ENCODE results near the gene CYP4F2. TPM values are rescaled to one million over a fixed set of nuclear protein-coding genes. Genes with fewer than 3 reads are reported as not detected.

CYP4F2 gene
- total and polyA plus RNA-seq, 2 of the 8 experiments (the other 6 are each of a cell fraction or from before 2014, with no cell fraction given), result not detected

GRCh38 chr19:15893477-15893876 lies 4.4 kb downstream of the CYP4F2 start:
- WGBS, 2 experiments (ENCODE audit: extremely low coverage in 1 of 2, insufficient coverage in 1 of 2, insufficient read length in 1 of 2, insufficient replicate concordance in 2 of 2, low coverage in 1 of 2, low lambda C conversion rate in 2 of 2, missing lambda C conversion rate in 1 of 2), result 42% methylated on average over 7 of the region's 7 CpGs; no CpG with 5 or more reads in 1 of the 2 experiments
- no peak overlapping the region for H2BK120ac ChIP-seq (replicated peaks; ENCODE audit: low read depth, low read length)
- H3K4me2 ChIP-seq (ENCODE audit: insufficient read depth in 1 of 2, low read depth in 2 of 2, low read length in 2 of 2), result no peak overlapping the region
- H4K91ac ChIP-seq (replicated peaks; ENCODE audit: insufficient read length, low read length), result no peak overlapping the region
- H3K79me2 ChIP-seq (ENCODE audit: control insufficient read depth in 1 of 2, insufficient read depth in 2 of 2, low read length in 2 of 2), result no peaks in the 10 kb centered on the region
- peaks cover 87 to 88% of the 10 kb centered on the region in 2 experiments for H3K9me3 ChIP-seq (ENCODE audit: insufficient read depth in 2 of 2, low read depth in 1 of 2, low read length in 1 of 2)
- no peak overlapping the region for H3K27ac ChIP-seq (ENCODE audit: low read depth, low read length)
- no peak for FAIRE-seq
- no peaks in the 10 kb centered on the region for H3K36me3 ChIP-seq (ENCODE audit: control insufficient read depth in 2 of 4, insufficient read depth in 4 of 4, low read length in 3 of 4)
- no peak overlapping the region for H2BK15ac ChIP-seq (ENCODE audit: low read length)
- no peak overlapping the region for H2AK5ac ChIP-seq (ENCODE audit: low read depth, low read length)
- H3K9ac ChIP-seq (replicated peaks in 1 of 4; ENCODE audit: extremely low read depth in 1 of 4, low read depth in 3 of 4, low read length in 3 of 4), result no peak overlapping the region
- H4K20me1 ChIP-seq (replicated peaks in 1 of 2; ENCODE audit: control insufficient read depth in 1 of 2, insufficient read depth in 2 of 2, low read length in 2 of 2), result no peaks in the 10 kb centered on the region
- H2BK12ac ChIP-seq (ENCODE audit: low read depth, low read length), result no peak overlapping the region
- no peak overlapping the region for H4K5ac ChIP-seq (ENCODE audit: insufficient read length, low read depth, low read length)
- no peaks in the 10 kb centered on the region for H3K4me1 ChIP-seq (replicated peaks in 1 of 4; ENCODE audit: control insufficient read depth in 3 of 4, insufficient read depth in 4 of 4, low read length in 3 of 4)
- H2AFZ ChIP-seq (ENCODE audit: low read length), result no peak overlapping the region
- H2BK20ac ChIP-seq (ENCODE audit: low read length), result no peak overlapping the region
- ChIA-PET POLR2A (ENCODE audit: partially characterized antibody) (no interaction called here), CTCF (ENCODE audit: partially characterized antibody) (no interaction called here)
- H2BK5ac ChIP-seq (ENCODE audit: low read depth, low read length), result no peak overlapping the region
- H3K14ac ChIP-seq (ENCODE audit: insufficient read length), result no peak overlapping the region
- no peak overlapping the region for H3K18ac ChIP-seq (ENCODE audit: extremely low read depth, low read length)
- H4K8ac ChIP-seq (ENCODE audit: extremely low read depth, insufficient read depth, low read length), result no peak overlapping the region
- DNase-seq (ENCODE audit: low read depth in 1 of 2, low spot score in 2 of 2), result no peak
- H3K23ac ChIP-seq (ENCODE audit: insufficient read length), result no peak overlapping the region
- H3K4ac ChIP-seq (replicated peaks; ENCODE audit: insufficient read length, low read depth, low read length), result no peak overlapping the region
- no peak overlapping the region for H3K4me3 ChIP-seq (ENCODE audit: extremely low read depth in 1 of 4, insufficient read depth in 2 of 4, low read depth in 3 of 4, low read length in 4 of 4)
- H3K79me1 ChIP-seq (ENCODE audit: low read depth, low read length), result no peaks in the 10 kb centered on the region
- H3K27me3 ChIP-seq (replicated peaks in 1 of 4; ENCODE audit: control insufficient read depth in 3 of 4, extremely low read depth in 1 of 4, insufficient read depth in 3 of 4, low read length in 3 of 4), result no peaks in the 10 kb centered on the region
- H3K23me2 ChIP-seq (ENCODE audit: low read depth, low read length), result peaks cover 5% of the 10 kb centered on the region; the same call in 1 of the 2 replicates
- no peak overlapping the region for H3K56ac ChIP-seq (replicated peaks; ENCODE audit: insufficient read length, low read depth, low read length)
- no peak for TF ChIP-seq EP300 (IDR thresholded peaks at IDR 0.05; ENCODE audit: borderline replicate concordance in 1 of 2, low read depth in 2 of 2, low read length in 2 of 2)
- no peak for TF ChIP-seq TBP (IDR thresholded peaks at IDR 0.05; ENCODE audit: low read depth, low read length)
- no peak for TF ChIP-seq ATF3 (IDR thresholded peaks at IDR 0.05; ENCODE audit: insufficient read depth, low read depth, low read length)
- TF ChIP-seq KDM1A (IDR thresholded peaks at IDR 0.05; ENCODE audit: borderline replicate concordance, low read length), result no peak
- TF ChIP-seq POLR2A (IDR thresholded peaks at IDR 0.05; ENCODE audit: control extremely low read depth in 1 of 2, low read depth in 2 of 2, low read length in 2 of 2), result no peak
- no peak for TF ChIP-seq TEAD4 (IDR thresholded peaks at IDR 0.05; ENCODE audit: low read depth, low read length)
- no peak for TF ChIP-seq SIN3A (conservative IDR thresholded peaks at IDR 0.05 in 1 of 2, IDR thresholded peaks at IDR 0.05 in 1 of 2; ENCODE audit: low read depth in 1 of 2, low read length in 2 of 2)
- no peak for TF ChIP-seq JUND (IDR thresholded peaks at IDR 0.05; ENCODE audit: low read length)
- TF ChIP-seq YY1 (IDR thresholded peaks at IDR 0.05; ENCODE audit: low read depth, low read length), result no peak
- no peak for TF ChIP-seq EZH2 (IDR thresholded peaks at IDR 0.05; ENCODE audit: low read depth, low read length, severe bottlenecking)
- no peak for TF ChIP-seq CHD2 (IDR thresholded peaks at IDR 0.05; ENCODE audit: low read length)
- no peak for TF ChIP-seq TAF1 (IDR thresholded peaks at IDR 0.05; ENCODE audit: low read depth, low read length)
- no peak for TF ChIP-seq SP1 (IDR thresholded peaks at IDR 0.05; ENCODE audit: low read depth, low read length)
- TF ChIP-seq CBX8 (IDR thresholded peaks at IDR 0.05; ENCODE audit: borderline replicate concordance, low read depth, low read length), result no peak
- TF ChIP-seq KDM4A (IDR thresholded peaks at IDR 0.05; ENCODE audit: low read depth, low read length, severe bottlenecking), result no peak

Data from H1 (cell line).